C4-2B (cell line): ENCODE data around the gene CLEC11A.

Experiments
- ZFX ChIP-seq: fragments of 450-650 bp; IDR thresholded peaks from 2 replicates; pipeline ENCODE4 v1.6.1; 2017
- TF ChIP-seq, protein P1 (sequence below): fragments of 450-650 bp; conservative IDR thresholded peaks from 2 replicates; pipeline ENCODE4 v1.5.1; 2017; ENCODE audit warnings: mild to moderate bottlenecking

DNA sequence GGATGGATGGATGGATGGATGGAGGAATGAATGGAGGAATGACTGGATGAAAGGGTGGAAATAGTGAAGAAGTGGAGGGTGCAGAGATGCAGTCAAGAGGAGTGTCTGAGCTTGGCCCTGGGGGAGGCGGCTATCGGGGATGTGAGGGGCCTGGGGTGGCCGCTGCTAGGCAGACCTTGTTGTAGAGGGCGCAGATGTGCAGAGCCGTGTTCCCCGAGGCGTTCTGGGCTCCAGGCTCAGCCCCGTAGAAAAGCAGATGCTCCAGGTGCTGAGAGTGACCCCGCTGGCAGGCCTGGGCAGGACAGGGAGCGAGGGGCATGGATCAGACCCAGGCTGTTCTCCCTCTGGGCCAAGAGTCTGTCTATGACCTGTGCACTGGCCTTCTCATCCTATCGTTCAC is 12.0 kb upstream of the CLEC11A start:
- TF ChIP-seq, protein P1, sequence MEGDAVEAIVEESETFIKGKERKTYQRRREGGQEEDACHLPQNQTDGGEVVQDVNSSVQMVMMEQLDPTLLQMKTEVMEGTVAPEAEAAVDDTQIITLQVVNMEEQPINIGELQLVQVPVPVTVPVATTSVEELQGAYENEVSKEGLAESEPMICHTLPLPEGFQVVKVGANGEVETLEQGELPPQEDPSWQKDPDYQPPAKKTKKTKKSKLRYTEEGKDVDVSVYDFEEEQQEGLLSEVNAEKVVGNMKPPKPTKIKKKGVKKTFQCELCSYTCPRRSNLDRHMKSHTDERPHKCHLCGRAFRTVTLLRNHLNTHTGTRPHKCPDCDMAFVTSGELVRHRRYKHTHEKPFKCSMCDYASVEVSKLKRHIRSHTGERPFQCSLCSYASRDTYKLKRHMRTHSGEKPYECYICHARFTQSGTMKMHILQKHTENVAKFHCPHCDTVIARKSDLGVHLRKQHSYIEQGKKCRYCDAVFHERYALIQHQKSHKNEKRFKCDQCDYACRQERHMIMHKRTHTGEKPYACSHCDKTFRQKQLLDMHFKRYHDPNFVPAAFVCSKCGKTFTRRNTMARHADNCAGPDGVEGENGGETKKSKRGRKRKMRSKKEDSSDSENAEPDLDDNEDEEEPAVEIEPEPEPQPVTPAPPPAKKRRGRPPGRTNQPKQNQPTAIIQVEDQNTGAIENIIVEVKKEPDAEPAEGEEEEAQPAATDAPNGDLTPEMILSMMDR: no peak
- TF ChIP-seq ZFX: no peak
